HFFc6 (cell line): ENCODE data around the gene WDR86. TPM values are rescaled to one million over a fixed set of nuclear protein-coding genes. Genes with fewer than 3 reads are reported as not detected.

Experiments
- DNase-seq: peaks from one replicate; pipeline ENCODE4 v3.0.0-alpha.2; 2018
- H3K27ac Mint-ChIP-seq: 2 replicates; pipeline ENCODE4 v1.8.0; 2020; ENCODE audit warnings: mild to moderate bottlenecking, mixed read lengths
- H3K27me3 Mint-ChIP-seq: 2 replicates; pipeline ENCODE4 v1.8.0; 2021; ENCODE audit warnings: mild to moderate bottlenecking, moderate library complexity, mixed read lengths; ENCODE audit not compliant: insufficient read depth
- H3K36me3 Mint-ChIP-seq: 2 replicates; pipeline ENCODE4 v1.8.0; 2021; ENCODE audit warnings: low read depth, mixed read lengths
- H3K4me1 Mint-ChIP-seq: 2 replicates; pipeline ENCODE4 v1.8.0; 2020; ENCODE audit warnings: low read depth, mixed read lengths
- H3K4me3 Mint-ChIP-seq: 2 replicates; pipeline ENCODE4 v1.8.0; 2020; ENCODE audit warnings: mild to moderate bottlenecking, moderate library complexity, mixed read lengths
- H3K9me3 Mint-ChIP-seq: 2 replicates; pipeline ENCODE4 v1.8.0; 2020; ENCODE audit warnings: mild to moderate bottlenecking, mixed read lengths
- CTCF ChIP-seq: fragments of 200-600 bp; sonication (generic); IDR thresholded peaks from 2 replicates; pipeline ENCODE4 v1.5.0; 2021; ENCODE audit warnings: antibody characterized with exemption, mild to moderate bottlenecking
- total RNA-seq, 6 experiments: library from RNA; stranded (reverse); fragmentation: NEBNext Ultra II Directional; extraction: Animal tissue kit (Norgen Biotek cat#: 25700); gene quantifications; 2 replicates in 1 of 6; 3 replicates in 5 of 6; pipeline ENCODE4 v1.2.3, GENCODE V29; 2021

Gene WDR86
- total RNA-seq, 6 experiments from 2014 or later: not detected

GRCh38 chr7:151446412-151446811, 36.6 kb upstream of the WDR86 start:
- Mint-ChIP-seq H3K36me3 (no peaks in the 10 kb centered on the region), H3K27me3 (peaks cover 8% of the 10 kb centered on the region), H3K9me3 (no peaks in the 10 kb centered on the region), H3K27ac (no peak overlapping the region), H3K4me1 (peaks cover 6% of the 10 kb centered on the region), H3K4me3 (no peak overlapping the region)
- no peak for DNase-seq
- no peak for TF ChIP-seq CTCF

GRCh38 chr7:151444632-151445031, 34.8 kb upstream of the WDR86 start:
- H3K4me3 Mint-ChIP-seq: no peak overlapping the region
- no peak overlapping the region for H3K27ac Mint-ChIP-seq
- no peaks in the 10 kb centered on the region for H3K36me3 Mint-ChIP-seq
- H3K9me3 Mint-ChIP-seq: no peaks in the 10 kb centered on the region
- peaks cover 4% of the 10 kb centered on the region for H3K4me1 Mint-ChIP-seq
- peaks cover 12% of the 10 kb centered on the region for H3K27me3 Mint-ChIP-seq
- DNase-seq: no peak
- no peak for TF ChIP-seq CTCF

- no peak for TF ChIP-seq CTCF
- Mint-ChIP-seq H3K27me3 (peaks cover 20% of the 10 kb centered on the region), H3K9me3 (no peaks in the 10 kb centered on the region), H3K4me3 (no peak overlapping the region), H3K36me3 (no peaks in the 10 kb centered on the region), H3K4me1 (no peaks in the 10 kb centered on the region), H3K27ac (no peak overlapping the region)
- DNase-seq: no peak
These were observed 33.1 kb upstream of the WDR86 start for GRCh38 chr7:151442776-151443496.

- Mint-ChIP-seq H3K36me3 (no peaks in the 10 kb centered on the region), H3K4me3 (no peak overlapping the region), H3K4me1 (peaks cover 8% of the 10 kb centered on the region), H3K27ac (no peak overlapping the region), H3K9me3 (no peaks in the 10 kb centered on the region), H3K27me3 (peaks cover 30% of the 10 kb centered on the region)
- DNase-seq: no peak
- TF ChIP-seq CTCF: no peak
These were observed 31.1 kb upstream of the WDR86 start for GRCh38 chr7:151440799-151441445.

- Mint-ChIP-seq H3K4me1 (peaks cover 8% of the 10 kb centered on the region), H3K36me3 (no peaks in the 10 kb centered on the region), H3K27ac (no peak within 1 kb of the TSS), H3K9me3 (no peaks in the 10 kb centered on the region), H3K27me3 (peaks cover 30% of the 10 kb centered on the region), H3K4me3 (no peak within 1 kb of the TSS)
- TF ChIP-seq CTCF: no peak
- DNase-seq: no peak
These were observed 30.3 kb upstream of the WDR86 start, which contains the start of gene CRYGN for GRCh38 chr7:151439855-151440798. Gene CRYGN, minus strand, starts transcription at chr7:151440141. Its CDS starts 224 bp downstream, at chr7:151439917.
